Right lobe of liver (tissue), 4 donors: ENCODE data around the gene CAMTA1.

Experiments
- POLR2A ChIP-seq: fragments of 450-650 bp; IDR thresholded peaks from one replicate; pipeline ENCODE4 v1.6.1; 2017; ENCODE audit warnings: antibody characterized with exemption, mild to moderate bottlenecking
- TF ChIP-seq, protein P1 (sequence below), 4 donors: fragments of 200-600 bp in 3 of 4; fragments of 450-650 bp in 1 of 4; IDR thresholded peaks; one replicate each; pipeline versions ENCODE4 v1.5.1 to v1.8.0; 2016 to 2022; ENCODE audit warnings: antibody characterized with exemption in 4 of 4, mild to moderate bottlenecking in 2 of 4
- donor health status: DM: no; HTN: no; CAD: no.
- donor health status: DM: no; HTN: no; CAD: no.
- donor health status: DM: no; HTN: yes; CAD: no.

- TF ChIP-seq, protein P1, sequence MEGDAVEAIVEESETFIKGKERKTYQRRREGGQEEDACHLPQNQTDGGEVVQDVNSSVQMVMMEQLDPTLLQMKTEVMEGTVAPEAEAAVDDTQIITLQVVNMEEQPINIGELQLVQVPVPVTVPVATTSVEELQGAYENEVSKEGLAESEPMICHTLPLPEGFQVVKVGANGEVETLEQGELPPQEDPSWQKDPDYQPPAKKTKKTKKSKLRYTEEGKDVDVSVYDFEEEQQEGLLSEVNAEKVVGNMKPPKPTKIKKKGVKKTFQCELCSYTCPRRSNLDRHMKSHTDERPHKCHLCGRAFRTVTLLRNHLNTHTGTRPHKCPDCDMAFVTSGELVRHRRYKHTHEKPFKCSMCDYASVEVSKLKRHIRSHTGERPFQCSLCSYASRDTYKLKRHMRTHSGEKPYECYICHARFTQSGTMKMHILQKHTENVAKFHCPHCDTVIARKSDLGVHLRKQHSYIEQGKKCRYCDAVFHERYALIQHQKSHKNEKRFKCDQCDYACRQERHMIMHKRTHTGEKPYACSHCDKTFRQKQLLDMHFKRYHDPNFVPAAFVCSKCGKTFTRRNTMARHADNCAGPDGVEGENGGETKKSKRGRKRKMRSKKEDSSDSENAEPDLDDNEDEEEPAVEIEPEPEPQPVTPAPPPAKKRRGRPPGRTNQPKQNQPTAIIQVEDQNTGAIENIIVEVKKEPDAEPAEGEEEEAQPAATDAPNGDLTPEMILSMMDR (IDR thresholded peaks at IDR 0.05): no peak
- no peak for TF ChIP-seq POLR2A
These were observed 703.2 kb downstream of the CAMTA1 start for GRCh38 chr1:7488475-7488842.
